ENCODE data around the gene ENOSF1.

- TF ChIP-seq CTCF (IDR thresholded peaks at IDR 0.05), result no peak
- TF ChIP-seq POLR2A (IDR thresholded peaks at IDR 0.05), result no peak
These were observed 60.3 kb downstream of the ENOSF1 start for GRCh38 chr18:652131-652530.

Data from right lobe of liver (tissue), 4 donors.